IMR-90 (cell line): ENCODE results near the gene SEL1L2. TPM values are rescaled to one million over a fixed set of nuclear protein-coding genes. Genes with fewer than 3 reads are reported as not detected.

Source experiments
- ATAC-seq: fragments of 200-7000 bp; cut with Tn5 transposase; 2 replicates; pipeline ENCODE4 v1.9.1; 2020; ENCODE audit warnings: low read depth, mild to moderate bottlenecking, moderate library complexity
- BruUV-seq: library from RNA; stranded (reverse); fragments of 400-500 nt; replicated peaks from 2 replicates; lab custom pipeline; 2021; lab: Mats Ljungman, UMichigan
- CTCF ChIA-PET: fragments of 300-600 bp; formaldehyde crosslinking; extraction: SDS; loops from one replicate; lab custom pipeline; 2021; ENCODE audit warnings: antibody characterized with exemption; lab: Yijun Ruan, JAX
- POLR2A ChIA-PET: fragments of 300-600 bp; sonication (Branson Sonifier 250); formaldehyde crosslinking; loops from one replicate; lab custom pipeline; 2022; ENCODE audit warnings: antibody characterized with exemption; ENCODE audit not compliant: unreplicated experiment; lab: Charles Lee
- DNase-seq: peaks from one replicate; pipeline ENCODE4 v3.0.0; 2013
- H2AFZ ChIP-seq: replicated peaks from 2 replicates; pipeline ENCODE3; 2013; ENCODE audit warnings: low read length, mild to moderate bottlenecking; ENCODE audit not compliant: poor library complexity
- H2AK5ac ChIP-seq: 2 replicates; pipeline ENCODE4 v1.6.1; 2013; ENCODE audit warnings: low read depth, low read length, inconsistent platforms
- H2AK9ac ChIP-seq: replicated peaks from 2 replicates; pipeline ENCODE3; 2013; ENCODE audit warnings: mild to moderate bottlenecking, low read depth, low read length, moderate library complexity; ENCODE audit not compliant: poor library complexity
- H2BK120ac ChIP-seq: 2 replicates; pipeline ENCODE4 v1.6.1; 2013; ENCODE audit warnings: low read depth, low read length, inconsistent platforms
- H2BK15ac ChIP-seq: 3 replicates; pipeline ENCODE4 v1.6.1; 2013; ENCODE audit warnings: low read depth, low read length, inconsistent platforms
- H2BK20ac ChIP-seq: 2 replicates; pipeline ENCODE4 v1.6.1; 2013; ENCODE audit warnings: low read depth, mild to moderate bottlenecking, inconsistent platforms, low read length, moderate library complexity
- H2BK5ac ChIP-seq: 2 replicates; pipeline ENCODE4 v1.6.1; 2013; ENCODE audit warnings: mild to moderate bottlenecking, low read depth, low read length, inconsistent platforms; ENCODE audit not compliant: poor library complexity, severe bottlenecking
- H3K14ac ChIP-seq: replicated peaks from 2 replicates; pipeline ENCODE4 v1.6.1; 2013; ENCODE audit warnings: low read depth, low read length, inconsistent platforms
- H3K18ac ChIP-seq: 2 replicates; pipeline ENCODE4 v1.6.1; 2013; ENCODE audit warnings: low read depth, low read length, control low read depth
- H3K23ac ChIP-seq: 2 replicates; pipeline ENCODE4 v1.6.1; 2013; ENCODE audit warnings: low read depth, low read length, inconsistent platforms
- H3K27ac ChIP-seq: 2 replicates; pipeline ENCODE4 v1.5.1; 2013; ENCODE audit warnings: mild to moderate bottlenecking, control low read depth, low read length; ENCODE audit not compliant: insufficient read depth
- H3K27me3 ChIP-seq: 2 replicates; pipeline ENCODE4 v1.6.1; 2013; ENCODE audit warnings: low read length; ENCODE audit not compliant: control insufficient read depth, insufficient read depth
- H3K36me3 ChIP-seq: 2 replicates; pipeline ENCODE4 v1.6.1; 2013; ENCODE audit warnings: low read length, mixed read lengths; ENCODE audit not compliant: control insufficient read depth, insufficient read depth
- H3K4ac ChIP-seq: 2 replicates; pipeline ENCODE4 v1.6.1; 2013; ENCODE audit warnings: low read depth, low read length, inconsistent platforms
- H3K4me1 ChIP-seq: 2 replicates; pipeline ENCODE4 v1.6.1; 2013; ENCODE audit warnings: low read length, mixed read lengths; ENCODE audit not compliant: control insufficient read depth, insufficient read depth
- H3K4me2 ChIP-seq: 2 replicates; pipeline ENCODE4 v1.6.1; 2013; ENCODE audit warnings: low read depth, mild to moderate bottlenecking, control low read depth, low read length, moderate library complexity
- H3K4me3 ChIP-seq: 2 replicates; pipeline ENCODE4 v1.5.1; 2013; ENCODE audit warnings: low read depth, mild to moderate bottlenecking, control low read depth, low read length, moderate library complexity; ENCODE audit not compliant: insufficient read depth
- H3K56ac ChIP-seq: 2 replicates; pipeline ENCODE4 v1.6.1; 2013; ENCODE audit warnings: low read length, inconsistent platforms; ENCODE audit not compliant: insufficient read depth; ENCODE audit errors: extremely low read depth
- H3K79me1 ChIP-seq, 2 experiments: 2 replicates each; pipeline ENCODE4 v1.6.1; 2013; ENCODE audit warnings: low read length in 2 of 2, inconsistent platforms in 1 of 2, low read depth in 1 of 2
- H3K9ac ChIP-seq: 2 replicates; pipeline ENCODE4 v1.6.1; 2013; ENCODE audit warnings: low read depth, low read length, control low read depth
- H3K9me1 ChIP-seq: 2 replicates; pipeline ENCODE4 v1.6.1; 2013; ENCODE audit warnings: low read length, inconsistent platforms; ENCODE audit not compliant: insufficient read depth
- H3K9me3 ChIP-seq: 2 replicates; pipeline ENCODE4 v1.6.1; 2013; ENCODE audit warnings: low read length; ENCODE audit not compliant: control insufficient read depth, insufficient read depth
- H4K20me1 ChIP-seq: 2 replicates; pipeline ENCODE4 v1.6.1; 2013; ENCODE audit warnings: low read length, inconsistent platforms; ENCODE audit not compliant: insufficient read depth
- H4K5ac ChIP-seq: 2 replicates; pipeline ENCODE4 v1.6.1; 2013; ENCODE audit warnings: mild to moderate bottlenecking, low read depth, low read length, control low read depth
- H4K8ac ChIP-seq, 2 experiments: 2 replicates each; pipeline ENCODE4 v1.6.1; 2013; ENCODE audit warnings: low read depth in 2 of 2, low read length in 2 of 2, control low read depth in 1 of 2, inconsistent platforms in 1 of 2
- H4K91ac ChIP-seq: 2 replicates; pipeline ENCODE4 v1.6.1; 2013; ENCODE audit warnings: low read depth, low read length, inconsistent platforms; ENCODE audit not compliant: insufficient read depth
- CEBPB ChIP-seq: IDR thresholded peaks from 2 replicates; pipeline ENCODE4 v1.6.1; 2012; ENCODE audit warnings: low read depth, low read length, improper control_type of control experiment
- WGBS, 2 experiments: methylation state at CpG; one replicate each; pipeline versions ENCODE4 v1.1.5 to v1.1.7; 2013; ENCODE audit warnings: missing lambda C conversion rate in 2 of 2; ENCODE audit not compliant: insufficient read length in 1 of 2; ENCODE audit errors: extremely low coverage in 2 of 2; 5-methylcytosine and 5-hydroxymethylcytosine counted together
- dilution Hi-C: fragments of 300-500 bp; cut with HindIII; formaldehyde crosslinking; loops from one replicate; pipeline ENCODE4 v1.14.3; 2018; ENCODE audit warnings: low sequenced_read_pairs; ENCODE audit not compliant: unreplicated experiment
- in situ Hi-C: fragments of 300-500 bp; cut with MboI; formaldehyde crosslinking; loops from 3 replicates; pipeline ENCODE4 v1.14.3; 2019; ENCODE audit warnings: low sequenced_read_pairs, inconsistent platforms, mixed read lengths
- intact Hi-C: fragments of 100-400 bp; cut with micrococcal nuclease; formaldehyde crosslinking; loops from 2 replicates; pipeline ENCODE4 v1.10.0; 2022
- polyA plus RNA-seq, 3 experiments: library from polyadenylated mRNA; depleted of rRNA; stranded (reverse); fragments of >200 nt; gene quantifications; 2 replicates each; pipeline ENCODE4 v1.2.3, GENCODE V29; 2012; ENCODE audit warnings: low replicate concordance in 1 of 3
- total RNA-seq: library from RNA; depleted of rRNA; stranded (reverse); fragments of >200 nt; gene quantifications from 2 replicates; pipeline ENCODE4 v1.2.3, GENCODE V29; 2012

Gene SEL1L2
- total and polyA plus RNA-seq, 2 of the 4 experiments (the other 2 are of a cell fraction), result not detected

DNA sequence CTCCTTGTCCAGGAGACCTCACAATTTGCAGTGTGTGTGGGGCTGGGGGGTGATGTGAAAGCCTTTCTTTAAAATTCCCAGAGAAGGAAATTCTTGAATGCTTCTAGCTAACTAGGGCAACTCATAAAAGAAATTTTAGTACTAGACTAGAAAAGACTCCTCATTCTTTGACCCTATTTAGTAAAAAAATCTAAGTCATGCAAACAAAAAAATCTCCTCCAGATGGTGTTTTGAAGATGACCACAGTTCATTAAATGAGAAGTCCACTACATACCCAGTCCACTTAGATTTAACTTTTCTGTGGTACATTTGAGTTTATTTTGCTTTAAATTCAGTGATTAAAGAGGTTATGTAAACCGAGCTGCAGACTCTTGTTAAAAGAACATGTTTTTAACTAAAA lies 138.1 kb downstream of the SEL1L2 start:
- no peak overlapping the region for H3K27ac ChIP-seq
- H2AK5ac ChIP-seq, result no peak overlapping the region
- no peak overlapping the region for H2BK20ac ChIP-seq
- no peaks in the 10 kb centered on the region for H3K4me1 ChIP-seq
- H3K9me1 ChIP-seq, result no peaks in the 10 kb centered on the region
- H3K18ac ChIP-seq, result no peak overlapping the region
- no peak overlapping the region for H4K91ac ChIP-seq
- no peak overlapping the region for H3K56ac ChIP-seq
- in situ Hi-C loops, result no loop called here
- no peak overlapping the region for H3K23ac ChIP-seq
- H3K4me2 ChIP-seq, result no peak overlapping the region
- H3K27me3 ChIP-seq, result no peaks in the 10 kb centered on the region
- H2BK120ac ChIP-seq, result no peak overlapping the region
- no peak for TF ChIP-seq CEBPB
- no peaks in the 10 kb centered on the region for H3K79me1 ChIP-seq
- no peak overlapping the region for H4K8ac ChIP-seq
- no peak overlapping the region for H2AFZ ChIP-seq
- ChIA-PET CTCF (no interaction called here), POLR2A (no interaction called here)
- no peak overlapping the region for H4K5ac ChIP-seq
- WGBS, 2 experiments, result no CpG with 5 or more reads among the region's 1 CpG
- ATAC-seq (no peak), DNase-seq (no peak)
- H4K20me1 ChIP-seq, result no peaks in the 10 kb centered on the region
- no peak overlapping the region for H3K14ac ChIP-seq
- no TSS peak for BruUV-seq
- no peak overlapping the region for H3K4ac ChIP-seq
- no peaks in the 10 kb centered on the region for H3K36me3 ChIP-seq
- intact Hi-C loops, result no loop called here
- dilution Hi-C loops, result no loop called here
- no peak overlapping the region for H2AK9ac ChIP-seq
- no peak overlapping the region for H3K9ac ChIP-seq
- no peak overlapping the region for H3K4me3 ChIP-seq
- no peak overlapping the region for H2BK5ac ChIP-seq
- no peaks in the 10 kb centered on the region for H3K9me3 ChIP-seq
- H2BK15ac ChIP-seq, result no peak overlapping the region
